COR-L47 (cell line): ENCODE data around the gene KCNJ9.
"Not testable (repeated sequence)": the region's sequence is repeated elsewhere in the genome, so short reads cannot be mapped to it uniquely, and the experiment has no call there.

Experiments
- DNase-seq: peaks from one replicate; lab custom pipeline; 2025; lab: John Stamatoyannopoulos, UW

The KCNJ9 gene

GRCh38 chr1:160081261-160081936 lies at the start of gene KCNJ9:
TSS of gene KCNJ9 (plus strand) at chr1:160081538. CDS start at chr1:160084031, 2,493 bp downstream.
- DNase-seq = peak; percentile 25

DNA sequence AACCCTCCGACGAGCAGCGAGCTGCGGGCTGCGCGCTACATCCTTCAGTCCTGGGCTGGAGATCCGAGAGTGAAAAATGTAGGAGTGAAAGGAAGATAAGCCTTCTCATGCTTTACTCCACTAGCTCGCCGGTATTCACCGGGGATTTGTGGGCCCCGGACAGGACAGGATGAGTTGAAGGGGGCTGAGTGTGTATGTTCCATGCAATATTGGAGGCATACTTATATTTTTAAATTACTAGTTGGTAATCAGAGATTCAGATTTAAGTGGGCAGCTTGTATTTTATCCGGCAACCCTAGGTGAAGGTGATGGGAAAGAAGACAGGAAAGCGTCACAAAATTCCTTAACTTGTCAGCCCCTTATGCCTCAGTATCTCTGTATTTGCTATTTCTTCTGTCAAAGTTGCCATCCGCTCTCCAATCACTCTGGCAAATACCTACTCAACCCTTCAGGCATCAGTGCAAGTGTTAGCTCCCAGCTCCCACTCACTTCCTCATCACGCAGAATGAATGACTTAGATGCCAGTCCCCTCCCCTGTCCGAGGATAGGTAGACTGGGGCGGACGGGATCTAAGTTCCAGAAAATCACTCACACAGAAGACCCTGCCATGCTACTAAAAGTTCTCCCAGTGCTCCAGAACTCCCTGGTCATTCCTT lies 49.0 kb upstream of the KCNJ9 start:
- DNase-seq = no peak

- DNase-seq = no peak
Observed at GRCh38 chr1:160040476-160040875, 40.9 kb upstream of the KCNJ9 start.

- no peak for DNase-seq
Observed at GRCh38 chr1:160043543-160043942, 37.8 kb upstream of the KCNJ9 start.

- DNase-seq = no peak
Observed at GRCh38 chr1:160045653-160046052, 35.7 kb upstream of the KCNJ9 start.

DNA sequence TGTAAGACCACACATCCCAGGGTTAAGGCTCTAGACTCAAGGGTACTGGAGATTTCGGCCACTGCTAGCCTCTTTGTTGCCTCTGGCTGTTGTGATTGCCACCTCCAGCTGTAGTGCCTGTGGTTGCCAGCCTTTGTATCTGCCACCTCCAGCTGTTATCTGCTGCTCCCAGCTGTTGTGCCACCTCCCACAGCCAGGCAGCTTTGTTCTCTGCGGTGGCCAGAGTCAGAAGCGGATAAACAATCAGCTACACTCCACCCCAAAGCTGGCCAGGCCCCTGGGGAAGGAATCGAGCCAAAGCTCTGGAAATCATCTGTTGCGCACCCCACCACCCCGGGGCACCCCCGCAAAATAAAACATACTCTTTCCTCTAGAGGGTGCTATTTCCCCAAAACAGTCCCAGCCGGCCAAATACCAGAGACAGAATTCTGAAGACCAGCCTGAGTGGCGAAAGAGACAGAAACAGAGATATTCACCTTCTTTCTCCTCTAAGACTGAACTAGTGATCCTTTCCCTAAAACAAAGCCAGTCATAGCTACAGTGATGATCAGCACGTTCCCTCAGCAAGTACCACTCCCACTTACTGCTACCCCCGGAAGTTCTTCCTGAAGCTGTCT lies 34.7 kb upstream of the KCNJ9 start:
- DNase-seq = peak; percentile 70

DNA sequence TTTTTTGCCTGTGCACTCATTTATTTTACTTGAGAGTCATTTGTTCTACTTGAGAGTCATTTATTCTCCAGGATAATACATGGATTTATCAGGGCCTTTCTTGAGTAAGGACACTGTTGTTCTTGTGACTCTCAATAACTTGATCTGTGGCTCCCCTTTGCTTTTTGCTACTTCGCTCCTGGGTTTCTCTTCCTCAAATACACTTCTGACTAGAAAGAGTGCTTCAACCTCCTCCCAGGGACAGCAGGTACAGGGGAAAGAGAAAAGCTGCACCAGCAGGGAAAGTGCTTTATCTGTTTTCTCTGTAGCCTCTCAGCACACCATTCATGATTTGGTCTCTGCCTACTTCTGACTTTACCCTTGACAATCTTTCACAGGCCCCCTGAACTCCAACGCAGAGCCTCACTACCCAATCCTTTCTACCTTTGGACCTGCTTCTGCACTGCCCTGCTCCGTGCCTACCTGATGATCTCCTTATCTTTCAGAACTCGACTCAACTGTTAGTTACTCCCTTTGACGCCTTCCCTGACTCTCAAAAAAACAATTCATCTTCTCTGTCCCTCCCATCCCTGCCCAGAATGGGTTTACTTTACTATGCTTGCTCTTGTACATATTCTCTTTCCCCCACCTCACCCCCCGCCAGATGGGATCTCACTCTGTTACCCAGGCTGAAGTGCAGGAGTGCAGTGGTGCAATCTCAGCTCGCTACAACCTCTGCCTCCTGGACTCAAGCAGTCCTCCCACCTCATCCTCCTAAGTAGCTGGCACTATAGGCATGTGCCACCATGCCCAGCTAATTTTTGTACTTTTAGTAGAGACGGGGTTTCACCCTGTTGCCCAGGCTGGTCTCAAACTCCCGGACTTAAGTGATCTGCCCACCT lies 34.0 kb upstream of the KCNJ9 start:
- no peak for DNase-seq

- no peak for DNase-seq
Observed at GRCh38 chr1:160048335-160048734, 33.0 kb upstream of the KCNJ9 start.

DNA sequence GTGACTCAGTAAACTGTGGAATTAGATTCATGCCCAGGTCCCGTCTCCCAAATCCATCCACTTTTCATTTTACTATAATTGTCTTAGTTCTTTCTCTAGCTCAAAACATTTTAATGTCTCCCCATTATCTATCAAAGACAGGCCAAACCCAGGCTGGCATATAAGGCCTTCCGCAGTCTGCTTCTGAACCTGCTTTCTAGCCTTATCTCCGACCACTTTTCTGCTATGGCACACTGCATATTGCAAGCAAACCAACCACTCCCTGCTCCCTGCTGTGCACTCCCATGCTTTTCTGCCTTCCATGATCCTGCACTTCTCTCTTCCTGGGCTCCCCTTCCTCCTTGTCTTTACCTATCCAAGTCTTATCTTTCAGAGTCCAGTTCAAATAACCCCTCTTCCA lies 32.2 kb upstream of the KCNJ9 start:
- no peak for DNase-seq

- DNase-seq = not testable (repeated sequence)
Observed at GRCh38 chr1:160050182-160050581, 31.2 kb upstream of the KCNJ9 start.

- no peak for DNase-seq
Observed at GRCh38 chr1:160050619-160051018, 30.7 kb upstream of the KCNJ9 start.

- DNase-seq = no peak
Observed at GRCh38 chr1:160052936-160053335, 28.4 kb upstream of the KCNJ9 start.

DNA sequence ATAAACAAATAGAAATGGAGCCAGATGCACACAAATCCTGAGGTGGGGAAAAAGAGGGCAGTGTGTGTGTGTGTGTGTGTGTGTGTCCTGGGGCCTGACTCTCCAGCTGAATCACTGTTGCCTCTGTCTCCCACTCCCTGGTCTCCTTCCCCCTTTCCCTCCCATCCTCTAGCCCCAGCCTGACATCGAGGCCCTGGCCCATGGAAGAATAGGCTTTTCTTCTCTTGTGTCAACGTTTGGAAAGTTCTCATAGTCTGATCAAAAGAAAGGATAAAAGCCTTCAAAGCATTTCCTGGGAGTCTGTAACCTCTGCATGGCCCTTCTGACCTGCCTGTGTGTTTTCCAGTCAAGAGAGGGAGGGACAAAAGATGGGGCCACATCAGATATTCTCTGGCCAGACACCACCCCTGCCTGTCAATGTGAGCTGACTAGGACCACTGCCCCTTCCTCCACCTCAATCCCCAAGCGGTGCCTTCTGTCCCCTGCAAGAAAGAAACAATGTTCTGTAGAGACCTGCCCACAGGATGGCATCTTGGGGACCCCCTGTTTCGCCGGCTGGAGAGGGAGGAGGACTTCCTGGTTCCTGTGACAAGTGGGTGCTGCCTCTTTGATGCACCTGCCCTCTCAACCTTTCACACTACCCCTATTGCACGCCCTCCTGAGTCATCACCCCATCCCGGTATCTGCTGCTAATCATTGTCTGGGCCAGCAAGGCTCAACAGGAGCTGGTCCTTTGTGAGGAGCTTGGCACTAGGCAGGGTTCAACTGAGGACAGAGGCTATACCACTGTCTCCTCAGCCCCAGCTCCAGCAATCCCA lies 27.6 kb upstream of the KCNJ9 start:
- DNase-seq = no peak

- no peak for DNase-seq
Observed at GRCh38 chr1:160056648-160057169, 24.6 kb upstream of the KCNJ9 start.

GRCh38 chr1:160058087-160058486 lies 23.3 kb upstream of the KCNJ9 start:
- DNase-seq = no peak

DNA sequence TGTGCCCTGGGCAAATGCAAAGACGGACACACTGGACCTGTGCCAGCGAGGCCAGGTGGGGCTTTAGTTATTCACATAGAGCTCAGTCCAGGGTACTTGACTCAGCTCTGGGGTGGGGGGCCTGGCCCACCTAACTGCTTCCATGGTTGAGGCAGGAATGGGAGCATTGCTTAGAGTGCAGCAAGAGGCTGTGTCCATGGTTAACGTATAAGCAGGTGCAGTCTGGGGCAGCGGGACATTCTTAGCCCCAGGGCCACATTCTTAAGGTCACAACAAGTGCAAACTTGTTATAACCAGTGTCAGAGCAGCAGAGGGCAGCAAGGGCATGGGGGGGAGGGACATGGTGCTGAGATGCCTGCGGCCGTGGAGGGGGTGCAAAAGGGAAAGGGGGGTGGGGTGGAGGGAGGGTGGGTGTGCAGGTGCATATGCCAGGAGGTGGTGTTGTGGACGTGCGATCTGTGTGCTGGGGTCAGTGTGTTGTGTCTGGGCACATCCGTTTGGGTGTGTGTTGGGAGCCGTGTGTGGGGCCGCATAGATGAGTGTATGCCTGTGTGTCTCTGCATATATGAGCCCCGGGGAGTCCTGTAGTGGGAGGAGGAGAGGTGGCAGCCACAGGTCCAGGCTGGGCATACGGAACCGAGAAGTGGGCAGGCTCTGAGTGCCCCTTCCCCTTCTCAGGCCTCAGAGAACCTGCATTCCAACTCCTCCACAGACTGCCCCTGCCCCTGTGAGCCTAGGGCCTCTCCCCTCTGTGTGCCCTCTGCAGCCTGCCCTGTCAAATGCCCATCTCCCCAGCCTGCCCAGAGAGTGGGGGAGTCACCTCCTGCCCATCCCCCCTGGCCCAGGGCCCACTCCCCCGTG lies 19.7 kb upstream of the KCNJ9 start:
- DNase-seq = no peak

- no peak for DNase-seq
Observed at GRCh38 chr1:160062230-160062532, 19.2 kb upstream of the KCNJ9 start.

- no peak for DNase-seq
Observed at GRCh38 chr1:160063176-160063575, 18.2 kb upstream of the KCNJ9 start.

GRCh38 chr1:160064164-160064563 lies 17.2 kb upstream of the KCNJ9 start:
- no peak for DNase-seq

GRCh38 chr1:160064746-160065145 lies 16.6 kb upstream of the KCNJ9 start:
- no peak for DNase-seq
